Astrocyte (in vitro differentiated cells and primary cell): ENCODE results near the gene ERICH6. TPM values are rescaled to one million over a fixed set of nuclear protein-coding genes. Genes with fewer than 3 reads are reported as not detected.

ENCODE experiments used
- DNase-seq: peaks from one replicate; pipeline ENCODE4 v3.0.0-alpha.2; 2010; ENCODE audit warnings: low read depth
- FAIRE-seq: peaks from 2 replicates; lab custom pipeline; 2011; peaks lifted over from hg19 to GRCh38; lab: Jason Lieb, UNC
- H2AFZ ChIP-seq: 2 replicates; pipeline ENCODE4 v1.6.0; 2012; ENCODE audit warnings: low read depth, low read length, inconsistent platforms
- H3K27ac ChIP-seq: 2 replicates; pipeline ENCODE4 v1.5.1; 2011; ENCODE audit warnings: low read depth, low read length, inconsistent platforms
- H3K27me3 ChIP-seq: 2 replicates; pipeline ENCODE4 v1.6.0; 2011; ENCODE audit warnings: low read length, inconsistent platforms; ENCODE audit not compliant: insufficient read depth
- H3K36me3 ChIP-seq: 2 replicates; pipeline ENCODE4 v1.5.1; 2011; ENCODE audit warnings: low read length, inconsistent platforms; ENCODE audit not compliant: insufficient read depth
- H3K4me1 ChIP-seq: 2 replicates; pipeline ENCODE4 v1.5.1; 2011; ENCODE audit warnings: low read length, inconsistent platforms; ENCODE audit not compliant: insufficient read depth
- H3K4me2 ChIP-seq: 2 replicates; pipeline ENCODE4 v1.6.0; 2012; ENCODE audit warnings: low read length, inconsistent platforms
- H3K4me3 ChIP-seq: 2 replicates; pipeline ENCODE4 v1.5.1; 2011; ENCODE audit warnings: low read depth, mild to moderate bottlenecking, low read length, inconsistent platforms; ENCODE audit not compliant: insufficient read depth
- H3K79me2 ChIP-seq: 2 replicates; pipeline ENCODE4 v1.6.0; 2012; ENCODE audit warnings: mild to moderate bottlenecking, low read length, inconsistent platforms; ENCODE audit not compliant: insufficient read depth
- H3K9ac ChIP-seq: 2 replicates; pipeline ENCODE4 v1.6.0; 2012; ENCODE audit warnings: mild to moderate bottlenecking, low read length, inconsistent platforms
- H3K9me3 ChIP-seq: 2 replicates; pipeline ENCODE4 v1.5.1; 2012; ENCODE audit warnings: low read depth, mild to moderate bottlenecking, low read length, inconsistent platforms; ENCODE audit not compliant: insufficient read depth
- H4K20me1 ChIP-seq: 2 replicates; pipeline ENCODE4 v1.6.0; 2012; ENCODE audit warnings: low read length, inconsistent platforms; ENCODE audit not compliant: insufficient read depth
- H3K27ac Mint-ChIP-seq: one replicate; pipeline ENCODE4 v1.8.0; 2021; ENCODE audit warnings: mild to moderate bottlenecking, mixed read lengths; ENCODE audit not compliant: unreplicated experiment
- H3K27me3 Mint-ChIP-seq: one replicate; pipeline ENCODE4 v1.8.0; 2021; ENCODE audit warnings: low read depth, mixed read lengths; ENCODE audit not compliant: unreplicated experiment
- H3K36me3 Mint-ChIP-seq: one replicate; pipeline ENCODE4 v1.8.0; 2021; ENCODE audit warnings: low read depth, mixed read lengths; ENCODE audit not compliant: unreplicated experiment
- H3K4me1 Mint-ChIP-seq: one replicate; pipeline ENCODE4 v1.8.0; 2021; ENCODE audit warnings: low read depth, mixed read lengths; ENCODE audit not compliant: unreplicated experiment
- H3K4me3 Mint-ChIP-seq: one replicate; pipeline ENCODE4 v1.8.0; 2021; ENCODE audit warnings: mild to moderate bottlenecking, moderate library complexity, mixed read lengths; ENCODE audit not compliant: unreplicated experiment
- H3K9me3 Mint-ChIP-seq: one replicate; pipeline ENCODE4 v1.8.0; 2021; ENCODE audit warnings: mild to moderate bottlenecking, mixed read lengths; ENCODE audit not compliant: unreplicated experiment
- EZH2 ChIP-seq: IDR thresholded peaks from 2 replicates; pipeline ENCODE4 v1.6.1; 2012; ENCODE audit warnings: mild to moderate bottlenecking, low read length, inconsistent platforms; ENCODE audit not compliant: insufficient read depth
- total RNA-seq: library from RNA; stranded (reverse); gene quantifications from 2 replicates; pipeline ENCODE4 v1.2.1, GENCODE V29; 2021
- TF ChIP-seq, protein P1 (sequence below): IDR thresholded peaks from 2 replicates; pipeline ENCODE4 v1.5.1; 2011; ENCODE audit warnings: low read depth, mild to moderate bottlenecking, inconsistent platforms, low read length, moderate library complexity; ENCODE audit not compliant: insufficient read depth

ERICH6 gene
- total RNA-seq, 1 donor from 2014 or later: 0.09 TPM

DNA sequence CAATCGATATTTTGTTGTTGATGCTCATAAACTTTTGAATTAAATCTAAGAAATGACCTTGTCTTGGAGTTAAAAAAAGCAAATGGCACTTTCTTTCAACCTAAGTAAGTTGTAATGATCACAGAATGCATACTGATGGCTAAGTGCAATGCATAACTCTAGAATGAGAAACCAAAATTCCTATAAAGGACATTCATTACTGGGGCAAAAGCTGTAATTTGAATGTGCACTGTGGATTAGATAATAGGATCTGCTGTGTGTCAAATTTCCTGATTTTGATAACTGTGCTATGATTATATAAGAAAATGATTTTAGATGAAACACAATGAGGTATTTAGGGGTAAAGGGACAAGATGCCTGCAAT lies 44.9 kb upstream of the ERICH6 start:
- no peaks in the 10 kb centered on the region for H3K27me3 Mint-ChIP-seq
- no peaks in the 10 kb centered on the region for H3K9me3 ChIP-seq
- no peak overlapping the region for H2AFZ ChIP-seq
- H3K4me1 ChIP-seq: peaks cover 11% of the 10 kb centered on the region
- DNase-seq (peak; percentile 40), FAIRE-seq (no peak)
- no peaks in the 10 kb centered on the region for H3K9me3 Mint-ChIP-seq
- no peaks in the 10 kb centered on the region for H3K36me3 ChIP-seq
- TF ChIP-seq EZH2: no peak
- TF ChIP-seq, protein P1, sequence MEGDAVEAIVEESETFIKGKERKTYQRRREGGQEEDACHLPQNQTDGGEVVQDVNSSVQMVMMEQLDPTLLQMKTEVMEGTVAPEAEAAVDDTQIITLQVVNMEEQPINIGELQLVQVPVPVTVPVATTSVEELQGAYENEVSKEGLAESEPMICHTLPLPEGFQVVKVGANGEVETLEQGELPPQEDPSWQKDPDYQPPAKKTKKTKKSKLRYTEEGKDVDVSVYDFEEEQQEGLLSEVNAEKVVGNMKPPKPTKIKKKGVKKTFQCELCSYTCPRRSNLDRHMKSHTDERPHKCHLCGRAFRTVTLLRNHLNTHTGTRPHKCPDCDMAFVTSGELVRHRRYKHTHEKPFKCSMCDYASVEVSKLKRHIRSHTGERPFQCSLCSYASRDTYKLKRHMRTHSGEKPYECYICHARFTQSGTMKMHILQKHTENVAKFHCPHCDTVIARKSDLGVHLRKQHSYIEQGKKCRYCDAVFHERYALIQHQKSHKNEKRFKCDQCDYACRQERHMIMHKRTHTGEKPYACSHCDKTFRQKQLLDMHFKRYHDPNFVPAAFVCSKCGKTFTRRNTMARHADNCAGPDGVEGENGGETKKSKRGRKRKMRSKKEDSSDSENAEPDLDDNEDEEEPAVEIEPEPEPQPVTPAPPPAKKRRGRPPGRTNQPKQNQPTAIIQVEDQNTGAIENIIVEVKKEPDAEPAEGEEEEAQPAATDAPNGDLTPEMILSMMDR: no peak
- peaks cover 52% of the 10 kb centered on the region for H3K4me1 Mint-ChIP-seq
- no peak overlapping the region for H3K27ac ChIP-seq
- H3K4me3 Mint-ChIP-seq: no peak overlapping the region
- H3K36me3 Mint-ChIP-seq: peaks cover 12% of the 10 kb centered on the region
- H3K79me2 ChIP-seq: peaks cover 93% of the 10 kb centered on the region
- H3K4me3 ChIP-seq: no peak overlapping the region
- H4K20me1 ChIP-seq: peaks cover 80% of the 10 kb centered on the region
- no peak overlapping the region for H3K9ac ChIP-seq
- no peak overlapping the region for H3K4me2 ChIP-seq
- no peak overlapping the region for H3K27ac Mint-ChIP-seq
- no peaks in the 10 kb centered on the region for H3K27me3 ChIP-seq

DNA sequence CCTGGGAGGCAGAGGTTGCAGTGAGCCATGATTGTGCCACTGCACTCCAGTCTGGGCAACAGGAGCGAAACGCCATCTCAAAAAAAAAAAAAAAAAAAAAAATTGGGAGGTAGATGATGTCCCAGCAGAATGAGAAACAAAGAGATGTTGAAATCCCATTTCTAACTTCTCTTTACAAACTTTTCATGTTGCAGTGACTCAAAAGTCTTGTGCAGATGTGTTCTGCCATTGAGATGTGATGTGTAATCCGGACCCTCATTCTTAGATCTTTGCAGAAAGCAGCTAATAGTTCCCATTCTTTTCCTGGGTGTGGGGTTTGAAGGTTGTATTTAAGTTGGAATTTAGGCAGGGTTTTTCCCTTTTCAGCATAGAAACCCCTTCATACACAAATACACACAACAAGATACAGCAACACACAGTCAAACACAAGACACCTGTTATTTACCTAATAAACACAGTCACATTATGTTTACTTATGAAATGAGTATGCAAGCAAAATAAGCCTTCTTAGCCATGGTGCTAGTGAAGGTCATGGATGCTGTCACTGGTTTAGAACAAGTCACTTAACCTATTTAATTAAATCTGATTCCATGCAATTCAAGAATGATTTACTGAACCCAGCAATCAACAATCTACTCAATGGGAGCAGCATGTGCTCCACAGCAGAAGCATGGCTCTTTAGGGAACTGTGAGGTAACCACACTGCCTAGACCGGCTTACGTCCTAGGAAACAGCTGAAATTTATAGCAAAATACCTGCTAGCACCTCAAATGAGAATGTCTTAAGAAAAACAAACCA lies 44.4 kb upstream of the ERICH6 start:
- no peaks in the 10 kb centered on the region for H3K9me3 ChIP-seq
- no peak for TF ChIP-seq EZH2
- TF ChIP-seq, protein P1: no peak
- H3K36me3 Mint-ChIP-seq: peaks cover 9% of the 10 kb centered on the region
- H3K27me3 Mint-ChIP-seq: no peaks in the 10 kb centered on the region
- H3K4me3 ChIP-seq: no peak overlapping the region
- H3K4me2 ChIP-seq: no peak overlapping the region
- H3K4me3 Mint-ChIP-seq: no peak overlapping the region
- H3K9ac ChIP-seq: no peak overlapping the region
- H3K27me3 ChIP-seq: no peaks in the 10 kb centered on the region
- peaks cover 80% of the 10 kb centered on the region for H4K20me1 ChIP-seq
- peak overlapping the region; percentile 0 for H3K27ac Mint-ChIP-seq
- no peaks in the 10 kb centered on the region for H3K9me3 Mint-ChIP-seq
- H3K79me2 ChIP-seq: peaks cover 93% of the 10 kb centered on the region
- peaks cover 16% of the 10 kb centered on the region for H3K4me1 ChIP-seq
- no peak for FAIRE-seq
- H3K27ac ChIP-seq: no peak overlapping the region
- no peak overlapping the region for H2AFZ ChIP-seq
- no peaks in the 10 kb centered on the region for H3K36me3 ChIP-seq
- peaks cover 57% of the 10 kb centered on the region for H3K4me1 Mint-ChIP-seq
- DNase-seq: no peak
